Liver (tissue), 9 donors: ENCODE data around the gene RP9. TPM values are rescaled to one million over a fixed set of nuclear protein-coding genes. Genes with fewer than 3 reads are reported as not detected.

Experiments
- DNase-seq: peaks from one replicate; pipeline ENCODE4 v3.0.0-alpha.2; 2017; ENCODE audit warnings: low spot score
- H3K27ac ChIP-seq, 2 donors: one replicate each; pipeline ENCODE4 v1.7.0; 2013; ENCODE audit warnings: inconsistent platforms in 2 of 2, low read length in 2 of 2, control low read depth in 1 of 2, low read depth in 1 of 2, mild to moderate bottlenecking in 1 of 2
- H3K27me3 ChIP-seq, 4 donors: one replicate each; pipeline versions ENCODE4 v1.6.1 to v1.7.0; 2013; ENCODE audit warnings: low read length in 3 of 4, inconsistent platforms in 1 of 4, mild to moderate bottlenecking in 1 of 4, moderate library complexity in 1 of 4; ENCODE audit not compliant: control insufficient read depth in 4 of 4, insufficient read depth in 4 of 4
- H3K36me3 ChIP-seq, 4 donors: one replicate each; pipeline versions ENCODE4 v1.6.1 to v1.7.0; 2013; ENCODE audit warnings: low read length in 3 of 4, mild to moderate bottlenecking in 3 of 4, low read depth in 1 of 4, moderate library complexity in 1 of 4; ENCODE audit not compliant: control insufficient read depth in 4 of 4, insufficient read depth in 3 of 4
- H3K4me1 ChIP-seq, 4 donors: one replicate each; pipeline versions ENCODE4 v1.6.1 to v1.7.0; 2013; ENCODE audit warnings: low read length in 3 of 4, mild to moderate bottlenecking in 3 of 4, moderate library complexity in 1 of 4; ENCODE audit not compliant: control insufficient read depth in 4 of 4, insufficient read depth in 4 of 4
- H3K4me3 ChIP-seq, 3 donors: one replicate each; pipeline versions ENCODE4 v1.6.1 to v1.7.0; 2013; ENCODE audit warnings: low read length in 3 of 3, control low read depth in 1 of 3, low read depth in 1 of 3, mild to moderate bottlenecking in 1 of 3
- H3K9ac ChIP-seq, 2 donors: one replicate each; pipeline ENCODE4 v1.7.0; 2013; ENCODE audit warnings: low read length in 2 of 2, mild to moderate bottlenecking in 2 of 2, moderate library complexity in 2 of 2, control low read depth in 1 of 2, low read depth in 1 of 2
- H3K9me3 ChIP-seq, 4 donors: one replicate each; pipeline versions ENCODE4 v1.6.1 to v1.7.0; 2013; ENCODE audit warnings: low read length in 3 of 4; ENCODE audit not compliant: control insufficient read depth in 4 of 4
- CTCF ChIP-seq: fragments of 150-350 bp; IDR thresholded peaks from 2 replicates; pipeline ENCODE4 v1.5.1; 2017; ENCODE audit warnings: improper control_type of control experiment, low read depth, low read length; ENCODE audit not compliant: missing input control
- EGR1 ChIP-seq, 2 donors: IDR thresholded peaks; 2 replicates each; pipeline ENCODE4 v1.6.1; 2016 to 2018; ENCODE audit warnings: antibody characterized with exemption in 2 of 2, low read depth in 2 of 2
- FOXA1 ChIP-seq: IDR thresholded peaks from 2 replicates; pipeline ENCODE4 v1.6.1; 2016; ENCODE audit warnings: antibody characterized with exemption
- FOXA2 ChIP-seq: IDR thresholded peaks from 2 replicates; pipeline ENCODE4 v1.6.1; 2016; ENCODE audit warnings: antibody characterized with exemption
- GABPA ChIP-seq, 2 donors: IDR thresholded peaks in 1 of 2; conservative IDR thresholded peaks in 1 of 2; 2 replicates each; pipeline ENCODE4 v1.6.1; 2016; ENCODE audit warnings: antibody characterized with exemption in 2 of 2, mild to moderate bottlenecking in 1 of 2, moderate library complexity in 1 of 2
- HNF4A ChIP-seq, 2 donors: conservative IDR thresholded peaks; 2 replicates each; pipeline ENCODE4 v1.6.1; 2016; ENCODE audit warnings: antibody characterized with exemption in 2 of 2, mild to moderate bottlenecking in 2 of 2
- HNF4G ChIP-seq: IDR thresholded peaks from 2 replicates; pipeline ENCODE4 v1.6.1; 2016; ENCODE audit warnings: antibody characterized with exemption
- JUND ChIP-seq, 2 donors: IDR thresholded peaks; 2 replicates each; pipeline ENCODE4 v1.6.1; 2016; ENCODE audit warnings: antibody characterized with exemption in 2 of 2
- MAX ChIP-seq: IDR thresholded peaks from 2 replicates; pipeline ENCODE4 v1.6.1; 2016; ENCODE audit warnings: antibody characterized with exemption
- NR2F2 ChIP-seq: IDR thresholded peaks from 2 replicates; pipeline ENCODE4 v1.6.1; 2016; ENCODE audit warnings: antibody characterized with exemption
- RAD21 ChIP-seq, 2 donors: IDR thresholded peaks; 2 replicates each; pipeline ENCODE4 v1.6.1; 2016; ENCODE audit warnings: antibody characterized with exemption in 2 of 2, mild to moderate bottlenecking in 2 of 2
- REST ChIP-seq: IDR thresholded peaks from 2 replicates; pipeline ENCODE4 v1.6.1; 2016; ENCODE audit warnings: antibody characterized with exemption, mild to moderate bottlenecking
- RXRA ChIP-seq, 2 donors: IDR thresholded peaks; 2 replicates each; pipeline ENCODE4 v1.6.1; 2017 to 2018; ENCODE audit warnings: antibody characterized with exemption in 2 of 2, mild to moderate bottlenecking in 1 of 2
- SP1 ChIP-seq: IDR thresholded peaks from 2 replicates; pipeline ENCODE4 v1.6.1; 2018; ENCODE audit warnings: antibody characterized with exemption, mild to moderate bottlenecking
- TAF1 ChIP-seq: conservative IDR thresholded peaks from 2 replicates; pipeline ENCODE4 v1.6.1; 2016; ENCODE audit warnings: antibody characterized with exemption, mild to moderate bottlenecking
- YY1 ChIP-seq: IDR thresholded peaks from 2 replicates; pipeline ENCODE4 v1.6.1; 2016; ENCODE audit warnings: antibody characterized with exemption, mild to moderate bottlenecking
- ZBTB33 ChIP-seq: IDR thresholded peaks from 2 replicates; pipeline ENCODE4 v1.6.1; 2016; ENCODE audit warnings: antibody characterized with exemption
- WGBS: extraction: QIAGEN DNeasy Blood & Tissue Kit; methylation state at CpG from one replicate; pipeline ENCODE4 v1.1.7; 2013; 5-methylcytosine and 5-hydroxymethylcytosine counted together
- polyA plus RNA-seq, 2 donors: library from polyadenylated mRNA; stranded (reverse) in 1 of 2; unstranded in 1 of 2; fragments of 200-250 nt in 1 of 2; fragments of >200 nt in 1 of 2; fragmentation: Nextera tagmentation in 1 of 2; extraction: Ambion mirVana in 1 of 2; gene quantifications; one replicate each; pipeline versions ENCODE4 v1.2.1 to v1.2.3, GENCODE V29; 2013 to 2015
- total RNA-seq, 2 donors: library from RNA; depleted of rRNA; stranded (reverse); fragments of >200 nt; gene quantifications; one replicate each; pipeline ENCODE4 v1.2.3, GENCODE V29; 2014
- donor health status: healthy.
- donor health status: healthy.
- donor health status: healthy.
- donor health status: healthy.
- donor health status: healthy.

Gene RP9
- total and polyA plus RNA-seq, 4 donors = 3.3 to 7.7 (median 4.4) TPM

GRCh38 chr7:33055158-33055557 is 54.0 kb downstream of the RP9 start:
- H3K4me1 ChIP-seq = peaks cover 11 to 31% (median 13%) of the 10 kb centered on the region in 4 donors
- no peak for TF ChIP-seq JUND (IDR thresholded peaks at IDR 0.05)
- peak; percentile 14 to 20 for TF ChIP-seq HNF4A (conservative IDR thresholded peaks at IDR 0.05)
- no peak overlapping the region for H3K9ac ChIP-seq
- no peaks in the 10 kb centered on the region for H3K9me3 ChIP-seq
- H3K4me3 ChIP-seq = no peak overlapping the region
- H3K27me3 ChIP-seq = no peaks in the 10 kb centered on the region
- no peaks in the 10 kb centered on the region for H3K36me3 ChIP-seq
- 70% methylated on average over 5 of the region's 5 CpGs for WGBS
- H3K27ac ChIP-seq = peak overlapping the region; percentile 31 to 33
- DNase-seq = no peak

- Histone ChIP-seq H3K36me3 (no peaks in the 10 kb centered on the region), H3K27ac (no peak overlapping the region), H3K9me3 (no peaks in the 10 kb centered on the region), H3K27me3 (no peaks in the 10 kb centered on the region), H3K4me1 (peaks cover 11 to 26% (median 12%) of the 10 kb centered on the region in 4 donors), H3K9ac (no peak overlapping the region), H3K4me3 (no peak overlapping the region)
- DNase-seq = no peak
- TF ChIP-seq SP1 = no peak
- TF ChIP-seq HNF4G = no peak
- TF ChIP-seq FOXA1 = no peak
- TF ChIP-seq RXRA (IDR thresholded peaks at IDR 0.05) = no peak
- TF ChIP-seq RAD21 (IDR thresholded peaks at IDR 0.05) = no peak
- TF ChIP-seq CTCF = no peak
- TF ChIP-seq HNF4A (conservative IDR thresholded peaks at IDR 0.05) = no peak
- no peak for TF ChIP-seq EGR1 (IDR thresholded peaks at IDR 0.05; ENCODE audit: low read depth in 2 of 2)
- TF ChIP-seq GABPA (IDR thresholded peaks at IDR 0.05 in 1 of 2, conservative IDR thresholded peaks at IDR 0.05 in 1 of 2) = no peak
- TF ChIP-seq YY1 = no peak
- TF ChIP-seq FOXA2 = no peak
- no peak for TF ChIP-seq ZBTB33
- TF ChIP-seq MAX = no peak
- no peak for TF ChIP-seq REST
- TF ChIP-seq NR2F2 = no peak
- no peak for TF ChIP-seq TAF1
- 81% methylated on average over 2 of the region's 2 CpGs for WGBS
Measured at GRCh38 chr7:33054261-33054964, 54.8 kb downstream of the RP9 start.
